ENCODE results near the gene ACVRL1. TPM values are rescaled to one million over a fixed set of nuclear protein-coding genes. Genes with fewer than 3 reads are reported as not detected.

Gene ACVRL1
- total and polyA plus RNA-seq, 4 donors = 3.1 to 7.9 (median 6.1) TPM

DNA sequence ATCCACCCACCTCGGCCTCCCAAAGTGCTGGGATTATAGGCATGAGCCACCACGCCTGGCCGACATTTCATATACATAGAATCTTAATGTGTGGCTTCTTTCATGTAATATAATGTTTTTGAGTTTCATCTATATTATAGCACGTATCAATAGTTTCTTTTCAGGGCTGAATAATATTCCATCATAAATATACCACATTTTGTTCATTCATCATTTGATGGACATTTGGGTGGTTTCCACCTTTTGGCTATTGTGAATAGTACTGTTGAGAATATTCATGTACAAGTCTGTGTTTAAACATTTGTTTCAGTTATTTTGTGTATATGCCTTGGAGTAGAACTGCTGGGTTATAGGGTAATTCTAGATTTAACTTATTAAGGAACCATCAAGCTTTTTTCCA is 56.2 kb downstream of the ACVRL1 start:
- no peaks in the 10 kb centered on the region for H3K9me3 ChIP-seq (ENCODE audit: control insufficient read depth in 4 of 4, low read length in 3 of 4)
- TF ChIP-seq NR2F2 (IDR thresholded peaks at IDR 0.05) (no peak), HNF4G (IDR thresholded peaks at IDR 0.05) (no peak), SP1 (IDR thresholded peaks at IDR 0.05) (no peak), RXRA (IDR thresholded peaks at IDR 0.05) (no peak), GABPA (IDR thresholded peaks at IDR 0.05 in 1 of 2, conservative IDR thresholded peaks at IDR 0.05 in 1 of 2) (no peak), FOXA1 (IDR thresholded peaks at IDR 0.05) (no peak), HNF4A (conservative IDR thresholded peaks at IDR 0.05) (no peak), RAD21 (IDR thresholded peaks at IDR 0.05) (no peak), EGR1 (IDR thresholded peaks at IDR 0.05; ENCODE audit: low read depth in 2 of 2) (no peak), TAF1 (conservative IDR thresholded peaks at IDR 0.05) (no peak), YY1 (IDR thresholded peaks at IDR 0.05) (no peak), JUND (IDR thresholded peaks at IDR 0.05) (no peak)
- TF ChIP-seq, protein P1, sequence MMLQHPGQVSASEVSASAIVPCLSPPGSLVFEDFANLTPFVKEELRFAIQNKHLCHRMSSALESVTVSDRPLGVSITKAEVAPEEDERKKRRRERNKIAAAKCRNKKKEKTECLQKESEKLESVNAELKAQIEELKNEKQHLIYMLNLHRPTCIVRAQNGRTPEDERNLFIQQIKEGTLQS (IDR thresholded peaks at IDR 0.05) = no peak
- TF ChIP-seq, protein P2, sequence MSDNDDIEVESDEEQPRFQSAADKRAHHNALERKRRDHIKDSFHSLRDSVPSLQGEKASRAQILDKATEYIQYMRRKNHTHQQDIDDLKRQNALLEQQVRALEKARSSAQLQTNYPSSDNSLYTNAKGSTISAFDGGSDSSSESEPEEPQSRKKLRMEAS (IDR thresholded peaks at IDR 0.05) = no peak
- TF ChIP-seq, protein P3, sequence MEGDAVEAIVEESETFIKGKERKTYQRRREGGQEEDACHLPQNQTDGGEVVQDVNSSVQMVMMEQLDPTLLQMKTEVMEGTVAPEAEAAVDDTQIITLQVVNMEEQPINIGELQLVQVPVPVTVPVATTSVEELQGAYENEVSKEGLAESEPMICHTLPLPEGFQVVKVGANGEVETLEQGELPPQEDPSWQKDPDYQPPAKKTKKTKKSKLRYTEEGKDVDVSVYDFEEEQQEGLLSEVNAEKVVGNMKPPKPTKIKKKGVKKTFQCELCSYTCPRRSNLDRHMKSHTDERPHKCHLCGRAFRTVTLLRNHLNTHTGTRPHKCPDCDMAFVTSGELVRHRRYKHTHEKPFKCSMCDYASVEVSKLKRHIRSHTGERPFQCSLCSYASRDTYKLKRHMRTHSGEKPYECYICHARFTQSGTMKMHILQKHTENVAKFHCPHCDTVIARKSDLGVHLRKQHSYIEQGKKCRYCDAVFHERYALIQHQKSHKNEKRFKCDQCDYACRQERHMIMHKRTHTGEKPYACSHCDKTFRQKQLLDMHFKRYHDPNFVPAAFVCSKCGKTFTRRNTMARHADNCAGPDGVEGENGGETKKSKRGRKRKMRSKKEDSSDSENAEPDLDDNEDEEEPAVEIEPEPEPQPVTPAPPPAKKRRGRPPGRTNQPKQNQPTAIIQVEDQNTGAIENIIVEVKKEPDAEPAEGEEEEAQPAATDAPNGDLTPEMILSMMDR (IDR thresholded peaks at IDR 0.05; ENCODE audit: low read depth, low read length, missing input control) = no peak
- TF ChIP-seq, protein P4, sequence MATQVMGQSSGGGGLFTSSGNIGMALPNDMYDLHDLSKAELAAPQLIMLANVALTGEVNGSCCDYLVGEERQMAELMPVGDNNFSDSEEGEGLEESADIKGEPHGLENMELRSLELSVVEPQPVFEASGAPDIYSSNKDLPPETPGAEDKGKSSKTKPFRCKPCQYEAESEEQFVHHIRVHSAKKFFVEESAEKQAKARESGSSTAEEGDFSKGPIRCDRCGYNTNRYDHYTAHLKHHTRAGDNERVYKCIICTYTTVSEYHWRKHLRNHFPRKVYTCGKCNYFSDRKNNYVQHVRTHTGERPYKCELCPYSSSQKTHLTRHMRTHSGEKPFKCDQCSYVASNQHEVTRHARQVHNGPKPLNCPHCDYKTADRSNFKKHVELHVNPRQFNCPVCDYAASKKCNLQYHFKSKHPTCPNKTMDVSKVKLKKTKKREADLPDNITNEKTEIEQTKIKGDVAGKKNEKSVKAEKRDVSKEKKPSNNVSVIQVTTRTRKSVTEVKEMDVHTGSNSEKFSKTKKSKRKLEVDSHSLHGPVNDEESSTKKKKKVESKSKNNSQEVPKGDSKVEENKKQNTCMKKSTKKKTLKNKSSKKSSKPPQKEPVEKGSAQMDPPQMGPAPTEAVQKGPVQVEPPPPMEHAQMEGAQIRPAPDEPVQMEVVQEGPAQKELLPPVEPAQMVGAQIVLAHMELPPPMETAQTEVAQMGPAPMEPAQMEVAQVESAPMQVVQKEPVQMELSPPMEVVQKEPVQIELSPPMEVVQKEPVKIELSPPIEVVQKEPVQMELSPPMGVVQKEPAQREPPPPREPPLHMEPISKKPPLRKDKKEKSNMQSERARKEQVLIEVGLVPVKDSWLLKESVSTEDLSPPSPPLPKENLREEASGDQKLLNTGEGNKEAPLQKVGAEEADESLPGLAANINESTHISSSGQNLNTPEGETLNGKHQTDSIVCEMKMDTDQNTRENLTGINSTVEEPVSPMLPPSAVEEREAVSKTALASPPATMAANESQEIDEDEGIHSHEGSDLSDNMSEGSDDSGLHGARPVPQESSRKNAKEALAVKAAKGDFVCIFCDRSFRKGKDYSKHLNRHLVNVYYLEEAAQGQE (IDR thresholded peaks at IDR 0.05) = no peak

DNA sequence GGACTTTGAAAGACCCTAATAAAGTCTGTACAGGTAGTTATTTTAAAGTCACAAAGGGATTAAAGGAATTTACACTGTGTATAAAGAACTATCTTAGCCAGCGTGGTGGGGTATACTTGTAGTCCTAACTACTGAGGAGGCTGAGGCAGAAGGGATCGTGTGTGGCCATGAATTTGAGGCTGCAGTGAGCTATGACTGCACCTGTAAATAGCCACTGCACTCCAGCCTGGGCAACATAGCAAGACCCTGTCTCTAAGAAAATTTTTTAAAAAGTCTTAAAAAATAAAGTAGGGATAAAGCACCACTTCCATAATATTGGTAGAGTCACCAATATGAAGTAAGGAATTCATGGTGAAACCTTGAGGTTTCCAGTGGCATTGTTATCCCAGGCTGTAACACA is 62.3 kb downstream of the ACVRL1 start:
- no peak overlapping the region for H3K27ac ChIP-seq (ENCODE audit: low read depth in 1 of 2, low read length in 2 of 2)
- no peak overlapping the region for H3K9ac ChIP-seq (ENCODE audit: low read depth in 1 of 2, low read length in 2 of 2)
- no peak overlapping the region for H3K4me3 ChIP-seq (ENCODE audit: low read depth in 1 of 3, low read length in 3 of 3)
- H3K9me3 ChIP-seq (ENCODE audit: control insufficient read depth in 4 of 4, low read length in 3 of 4) = no peaks in the 10 kb centered on the region
- no peak for TF ChIP-seq NR2F2 (IDR thresholded peaks at IDR 0.05)
- no peak for TF ChIP-seq YY1 (IDR thresholded peaks at IDR 0.05)
- no peak for TF ChIP-seq SP1 (IDR thresholded peaks at IDR 0.05)
- TF ChIP-seq GABPA (IDR thresholded peaks at IDR 0.05 in 1 of 2, conservative IDR thresholded peaks at IDR 0.05 in 1 of 2) = no peak
- TF ChIP-seq HNF4A (conservative IDR thresholded peaks at IDR 0.05) = no peak
- no peak for TF ChIP-seq FOXA1 (IDR thresholded peaks at IDR 0.05)
- TF ChIP-seq, protein P4 (IDR thresholded peaks at IDR 0.05) = no peak
- TF ChIP-seq, protein P3 (IDR thresholded peaks at IDR 0.05; ENCODE audit: low read depth, low read length, missing input control) = no peak
- no peak for DNase-seq (ENCODE audit: low spot score)
- WGBS = 96% methylated on average over 2 of the region's 2 CpGs
- H3K36me3 ChIP-seq (ENCODE audit: control insufficient read depth in 4 of 4, insufficient read depth in 3 of 4, low read depth in 1 of 4, low read length in 3 of 4) = peaks cover 0 to 3% (median under 1%) of the 10 kb centered on the region in 4 donors
- peaks cover 23 to 45% (median 39%) of the 10 kb centered on the region in 4 donors for H3K4me1 ChIP-seq (ENCODE audit: control insufficient read depth in 4 of 4, insufficient read depth in 4 of 4, low read length in 3 of 4)
- H3K27me3 ChIP-seq (ENCODE audit: control insufficient read depth in 4 of 4, insufficient read depth in 4 of 4, low read length in 3 of 4) = no peaks in the 10 kb centered on the region

More for the DNA sequence above, 56.2 kb downstream of the ACVRL1 start:
- 98% methylated on average over 4 of the region's 4 CpGs for WGBS
- no peak overlapping the region for H3K4me3 ChIP-seq (ENCODE audit: low read depth in 1 of 3, low read length in 3 of 3)
- no peak overlapping the region for H3K27ac ChIP-seq (ENCODE audit: low read depth in 1 of 2, low read length in 2 of 2)
- DNase-seq (ENCODE audit: low spot score) = no peak
- peaks cover 2 to 27% (median 20%) of the 10 kb centered on the region in 4 donors for H3K4me1 ChIP-seq (ENCODE audit: control insufficient read depth in 4 of 4, insufficient read depth in 4 of 4, low read length in 3 of 4)
- H3K27me3 ChIP-seq (ENCODE audit: control insufficient read depth in 4 of 4, insufficient read depth in 4 of 4, low read length in 3 of 4) = no peaks in the 10 kb centered on the region
- H3K36me3 ChIP-seq (ENCODE audit: control insufficient read depth in 4 of 4, insufficient read depth in 3 of 4, low read depth in 1 of 4, low read length in 3 of 4) = no peaks in the 10 kb centered on the region
- H3K9ac ChIP-seq (ENCODE audit: low read depth in 1 of 2, low read length in 2 of 2) = no peak overlapping the region

Data from liver (tissue), 9 donors.